OCI-LY7 (cell line): ENCODE measurements around the gene RPGRIP1. TPM values are rescaled to one million over a fixed set of nuclear protein-coding genes. Genes with fewer than 3 reads are reported as not detected.

Experiments
- BruUV-seq: library from RNA; stranded (reverse); fragments of 400-500 nt; replicated peaks from 2 replicates; lab custom pipeline; 2021; lab: Mats Ljungman, UMichigan
- CTCF ChIA-PET: fragments of 300-600 bp; sonication (Branson Sonifier 250); formaldehyde crosslinking; loops from one replicate; lab custom pipeline; 2022; ENCODE audit warnings: antibody characterized with exemption; ENCODE audit not compliant: unreplicated experiment; lab: Charles Lee
- POLR2A ChIA-PET: fragments of 300-600 bp; sonication (Branson Sonifier 250); formaldehyde crosslinking; loops from one replicate; lab custom pipeline; 2022; ENCODE audit warnings: antibody characterized with exemption; lab: Charles Lee
- DNase-seq: peaks from one replicate; pipeline ENCODE4 v3.0.0-alpha.2; 2015; ENCODE audit warnings: low spot score
- H2AFZ ChIP-seq: fragments of 200-600 bp; sonication (generic), shearing (Covaris generic); 2 replicates; pipeline ENCODE4 v1.6.1; 2014; ENCODE audit warnings: mild to moderate bottlenecking, antibody characterized with exemption, low read length, moderate library complexity
- H3K27ac ChIP-seq: fragments of 200-600 bp; sonication (generic); 2 replicates; pipeline ENCODE4 v1.5.1; 2014; ENCODE audit warnings: mixed run types, low read depth, mild to moderate bottlenecking, moderate library complexity, low read length, inconsistent platforms; ENCODE audit not compliant: poor library complexity, severe bottlenecking
- H3K36me3 ChIP-seq: fragments of 200-600 bp; sonication (generic); 2 replicates; pipeline ENCODE4 v1.6.1; 2014; ENCODE audit warnings: mild to moderate bottlenecking, antibody characterized with exemption, low read length, moderate library complexity, mixed read lengths; ENCODE audit not compliant: insufficient read depth
- H3K4me1 ChIP-seq: fragments of 200-600 bp; sonication (generic); 2 replicates; pipeline ENCODE4 v1.5.1; 2014; ENCODE audit warnings: mild to moderate bottlenecking, low read length; ENCODE audit not compliant: insufficient read depth, poor library complexity, severe bottlenecking
- H3K4me2 ChIP-seq: fragments of 200-600 bp; sonication (generic); 2 replicates; pipeline ENCODE4 v1.6.1; 2014; ENCODE audit warnings: mild to moderate bottlenecking, low read length
- H3K4me3 ChIP-seq: fragments of 200-600 bp; sonication (generic); 2 replicates; pipeline ENCODE4 v1.5.1; 2014; ENCODE audit warnings: mild to moderate bottlenecking, low read depth, low read length; ENCODE audit not compliant: poor library complexity, severe bottlenecking
- H3K79me2 ChIP-seq: fragments of 200-600 bp; sonication (generic); 2 replicates; pipeline ENCODE4 v1.6.1; 2016; ENCODE audit warnings: low read depth, mild to moderate bottlenecking, low read length, moderate library complexity, mixed read lengths; ENCODE audit not compliant: insufficient read depth
- H3K9me2 ChIP-seq: fragments of 200-600 bp; sonication (generic); 2 replicates; pipeline ENCODE4 v1.6.1; 2016; ENCODE audit warnings: mild to moderate bottlenecking, low read length, mixed read lengths; ENCODE audit not compliant: insufficient read depth
- H3K9me3 ChIP-seq: fragments of 200-600 bp; sonication (generic); 2 replicates; pipeline ENCODE4 v1.6.1; 2014; ENCODE audit warnings: mild to moderate bottlenecking, mixed run types, low read length, mixed read lengths
- H4K20me1 ChIP-seq: fragments of 200-600 bp; sonication (generic); 2 replicates; pipeline ENCODE4 v1.6.1; 2014; ENCODE audit warnings: mild to moderate bottlenecking, antibody characterized with exemption, low read length, moderate library complexity, mixed read lengths; ENCODE audit not compliant: insufficient read depth
- CTCF ChIP-seq: fragments of 200-600 bp; sonication (generic); conservative IDR thresholded peaks from 2 replicates; pipeline ENCODE4 v1.5.1; 2014; ENCODE audit warnings: mild to moderate bottlenecking, antibody characterized with exemption, low read length, moderate library complexity, mixed read lengths
- EZH2phosphoT487 ChIP-seq: fragments of 200-600 bp; sonication (generic); IDR thresholded peaks from 2 replicates; pipeline ENCODE4 v1.6.1; 2018; ENCODE audit warnings: low read depth, borderline replicate concordance, mild to moderate bottlenecking, mixed run types, antibody characterized with exemption, low read length, moderate library complexity, mixed read lengths
- intact Hi-C: fragments of 100-400 bp; cut with micrococcal nuclease; formaldehyde crosslinking; loops from one replicate; pipeline ENCODE4 v1.10.0; 2022; ENCODE audit not compliant: unreplicated experiment
- total RNA-seq, 2 experiments: library from RNA; depleted of rRNA in 1 of 2; stranded (reverse); fragments of >200 nt in 1 of 2; shearing (Covaris generic) in 1 of 2; gene quantifications; 2 replicates each; pipeline ENCODE4 v1.2.3, GENCODE V29; 2014 to 2022

Gene RPGRIP1
- total RNA-seq, 2 experiments from 2014 or later = 0.13 to 0.51 TPM

GRCh38 chr14:21233457-21234076 is 46.3 kb upstream of the RPGRIP1 start:
- Histone ChIP-seq H3K79me2 (peaks cover 100% of the 10 kb centered on the region), H3K36me3 (peaks cover 100% of the 10 kb centered on the region), H3K4me3 (no peak overlapping the region), H3K27ac (no peak overlapping the region), H3K9me2 (no peaks in the 10 kb centered on the region), H3K9me3 (no peaks in the 10 kb centered on the region), H3K4me2 (no peak overlapping the region), H4K20me1 (peaks cover 89% of the 10 kb centered on the region), H2AFZ (no peak overlapping the region), H3K4me1 (peaks cover under 1% of the 10 kb centered on the region)
- intact Hi-C loops = no loop called here
- BruUV-seq = no TSS peak
- ChIA-PET POLR2A (no interaction called here), CTCF (no interaction called here)
- peak; percentile 16 for DNase-seq
- TF ChIP-seq EZH2phosphoT487 = no peak
- TF ChIP-seq CTCF = peak; percentile 63

DNA sequence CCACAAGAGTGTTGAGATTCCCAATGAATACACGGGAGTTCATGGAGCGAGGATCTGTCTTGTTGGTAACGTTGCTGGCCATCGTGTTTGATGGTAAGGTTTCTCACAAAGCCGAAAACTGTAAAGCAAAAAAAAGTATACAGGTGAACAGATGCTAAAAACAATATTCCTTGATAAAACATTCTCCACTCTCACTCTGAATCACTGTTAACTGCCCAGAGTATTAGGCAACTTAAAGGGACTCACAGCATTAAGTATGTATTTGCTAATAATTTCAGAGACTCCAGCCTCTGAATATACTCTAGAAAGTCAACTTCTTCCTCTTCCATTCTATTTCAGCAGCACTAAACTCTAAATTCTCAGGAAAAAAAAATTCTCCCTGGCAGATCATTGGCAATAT is 45.8 kb upstream of the RPGRIP1 start:
- Histone ChIP-seq H3K27ac (no peak overlapping the region), H3K4me1 (peaks cover 6% of the 10 kb centered on the region), H3K79me2 (peaks cover 100% of the 10 kb centered on the region), H2AFZ (no peak overlapping the region), H3K4me3 (no peak overlapping the region), H4K20me1 (peaks cover 94% of the 10 kb centered on the region), H3K4me2 (no peak overlapping the region), H3K9me2 (no peaks in the 10 kb centered on the region), H3K36me3 (peaks cover 100% of the 10 kb centered on the region), H3K9me3 (no peaks in the 10 kb centered on the region)
- BruUV-seq = no TSS peak
- intact Hi-C loops = no loop called here
- TF ChIP-seq EZH2phosphoT487 (no peak), CTCF (no peak)
- no peak for DNase-seq
- ChIA-PET POLR2A (no interaction called here), CTCF (no interaction called here)

- Histone ChIP-seq H2AFZ (no peak overlapping the region), H3K9me3 (no peaks in the 10 kb centered on the region), H4K20me1 (peaks cover 95% of the 10 kb centered on the region), H3K27ac (no peak overlapping the region), H3K4me2 (no peak overlapping the region), H3K4me3 (no peak overlapping the region), H3K4me1 (peaks cover 16% of the 10 kb centered on the region), H3K79me2 (peaks cover 100% of the 10 kb centered on the region), H3K36me3 (peaks cover 100% of the 10 kb centered on the region), H3K9me2 (no peaks in the 10 kb centered on the region)
- CTCF ChIA-PET = no interaction called here
- BruUV-seq = no TSS peak
- no peak for DNase-seq
- POLR2A ChIA-PET = interaction anchor here (0.7 kb wide), 1 partner anchor 1840 kb away, joined by 3 read pairs; no protein-coding TSS in a partner anchor
- TF ChIP-seq CTCF (no peak), EZH2phosphoT487 (no peak)
- intact Hi-C loops = no loop called here
Observed at GRCh38 chr14:21236948-21237797, 42.7 kb upstream of the RPGRIP1 start.
